ENCODE measurements around the gene NAE1.

NAE1 gene

GRCh38 chr16:66752958-66753357 is 77.8 kb downstream of the NAE1 start:
- TF ChIP-seq CTCF (IDR thresholded peaks at IDR 0.05; ENCODE audit: low read depth, low read length, missing control alignments), result no peak
- H3K4me3 ChIP-seq (ENCODE audit: low read depth, low read length), result no peak overlapping the region
- no peak for DNase-seq (ENCODE audit: low read depth)
